ENCODE measurements around the gene INTS1.

- TF ChIP-seq CTCF (IDR thresholded peaks at IDR 0.05) (no peak), POLR2A (IDR thresholded peaks at IDR 0.05; ENCODE audit: low read depth) (no peak)
These were observed 27.8 kb upstream of the INTS1 start for GRCh38 chr7:1531979-1532455.
